DOHH2 (cell line): ENCODE results near the gene ALOX5.

Source experiments
- H3F3A ChIP-seq: fragments of 200-600 bp; sonication (generic), shearing (Covaris generic); 2 replicates; pipeline ENCODE4 v1.6.0; 2016; ENCODE audit warnings: antibody characterized with exemption, mild to moderate bottlenecking; ENCODE audit not compliant: control insufficient read depth, insufficient read depth
- H3K27ac ChIP-seq: fragments of 200-600 bp; sonication (generic); 2 replicates; pipeline ENCODE4 v1.5.1; 2014; ENCODE audit warnings: low read depth, mild to moderate bottlenecking, low read length, moderate library complexity
- H3K27me3 ChIP-seq: fragments of 200-600 bp; sonication (generic); 2 replicates; pipeline ENCODE4 v1.6.1; 2014; ENCODE audit warnings: mild to moderate bottlenecking, low read length, mixed read lengths; ENCODE audit not compliant: control insufficient read depth
- H3K36me3 ChIP-seq: fragments of 200-600 bp; sonication (generic); 2 replicates; pipeline ENCODE4 v1.6.1; 2014; ENCODE audit warnings: mild to moderate bottlenecking, low read length, moderate library complexity, mixed read lengths; ENCODE audit not compliant: control insufficient read depth
- H3K4me1 ChIP-seq: fragments of 200-600 bp; sonication (generic); 2 replicates; pipeline ENCODE4 v1.6.1; 2014; ENCODE audit warnings: mild to moderate bottlenecking, low read length, mixed read lengths; ENCODE audit not compliant: control insufficient read depth
- H3K4me2 ChIP-seq: fragments of 200-600 bp; sonication (generic); 2 replicates; pipeline ENCODE4 v1.6.0; 2014; ENCODE audit warnings: mild to moderate bottlenecking, low read length, moderate library complexity
- H3K4me3 ChIP-seq: fragments of 200-600 bp; sonication (generic); 2 replicates; pipeline ENCODE4 v1.5.1; 2014; ENCODE audit warnings: mild to moderate bottlenecking, low read length, mixed read lengths
- H3K79me2 ChIP-seq: fragments of 200-600 bp; sonication (generic); 2 replicates; pipeline ENCODE4 v1.6.1; 2014; ENCODE audit warnings: mild to moderate bottlenecking, low read length, mixed read lengths; ENCODE audit not compliant: control insufficient read depth
- H3K9me2 ChIP-seq: fragments of 200-600 bp; sonication (generic); replicated peaks from 2 replicates; pipeline ENCODE4 v1.6.1; 2014; ENCODE audit warnings: mild to moderate bottlenecking, low read length, mixed read lengths; ENCODE audit not compliant: control insufficient read depth
- H3K9me3 ChIP-seq: fragments of 200-600 bp; sonication (generic); 2 replicates; pipeline ENCODE4 v1.6.1; 2014; ENCODE audit warnings: antibody characterized with exemption, low read length, mixed read lengths; ENCODE audit not compliant: control insufficient read depth, insufficient read depth
- H4K20me1 ChIP-seq: fragments of 200-600 bp; sonication (generic); 2 replicates; pipeline ENCODE4 v1.6.0; 2014; ENCODE audit warnings: low read depth, mild to moderate bottlenecking, antibody characterized with exemption, low read length, moderate library complexity; ENCODE audit not compliant: control insufficient read depth, insufficient read depth
- CTCF ChIP-seq: fragments of 200-600 bp; sonication (generic); IDR thresholded peaks from one replicate; pipeline ENCODE4 v1.5.1; 2014; ENCODE audit warnings: antibody characterized with exemption, mild to moderate bottlenecking, low read depth, low read length; ENCODE audit not compliant: poor library complexity, severe bottlenecking
- EZH2phosphoT487 ChIP-seq: fragments of 200-600 bp; sonication (generic); IDR thresholded peaks from 2 replicates; pipeline ENCODE4 v1.6.1; 2017; ENCODE audit warnings: borderline replicate concordance, mild to moderate bottlenecking, antibody characterized with exemption, low read length, moderate library complexity, mixed read lengths

ALOX5 gene

GRCh38 chr10:45468079-45468478, 94.1 kb downstream of the ALOX5 start:
- H3F3A ChIP-seq: peaks cover 5% of the 10 kb centered on the region; the same call in 1 of the 2 replicates

GRCh38 chr10:45470098-45471012, 96.3 kb downstream of the ALOX5 start:
- H4K20me1 ChIP-seq: no peaks in the 10 kb centered on the region
- H3K4me3 ChIP-seq: no peak overlapping the region
- TF ChIP-seq CTCF (no peak), EZH2phosphoT487 (no peak)
- no peaks in the 10 kb centered on the region for H3K9me2 ChIP-seq
- H3K27me3 ChIP-seq: no peaks in the 10 kb centered on the region
- peaks cover under 1% of the 10 kb centered on the region; the same call in 1 of the 2 replicates for H3K9me3 ChIP-seq
- H3K4me2 ChIP-seq: peak overlapping the region; percentile 3; the same call in 1 of the 2 replicates
- peaks cover 20% of the 10 kb centered on the region for H3K36me3 ChIP-seq
- H3K4me1 ChIP-seq: peaks cover 23% of the 10 kb centered on the region
- no peak overlapping the region for H3K27ac ChIP-seq
- H3K79me2 ChIP-seq: peaks cover 21% of the 10 kb centered on the region
- H3F3A ChIP-seq: no peaks in the 10 kb centered on the region

More at GRCh38 chr10:45468079-45468478, 94.1 kb downstream of the ALOX5 start:
- no peak for TF ChIP-seq CTCF
- TF ChIP-seq EZH2phosphoT487: no peak
- H3K36me3 ChIP-seq: peaks cover 23% of the 10 kb centered on the region
- H3K4me3 ChIP-seq: no peak overlapping the region
- H3K4me1 ChIP-seq: peaks cover 46% of the 10 kb centered on the region
- H3K9me2 ChIP-seq: no peaks in the 10 kb centered on the region
- H4K20me1 ChIP-seq: no peaks in the 10 kb centered on the region
- no peaks in the 10 kb centered on the region for H3K9me3 ChIP-seq
- no peak overlapping the region for H3K4me2 ChIP-seq
- H3K27ac ChIP-seq: no peak overlapping the region
- H3K79me2 ChIP-seq: peaks cover 42% of the 10 kb centered on the region
- no peaks in the 10 kb centered on the region for H3K27me3 ChIP-seq

GRCh38 chr10:45471059-45471458, 97.0 kb downstream of the ALOX5 start:
- Histone ChIP-seq H3K4me1 (peaks cover 16% of the 10 kb centered on the region), H3K27ac (no peak overlapping the region)

More at GRCh38 chr10:45471059-45471458, 97.0 kb downstream of the ALOX5 start:
- Histone ChIP-seq H3K36me3 (peaks cover 17% of the 10 kb centered on the region), H3K9me2 (no peaks in the 10 kb centered on the region), H3K4me2 (no peak overlapping the region), H3K9me3 (peaks cover 6% of the 10 kb centered on the region; the same call in 1 of the 2 replicates), H3F3A (no peaks in the 10 kb centered on the region), H3K27me3 (no peaks in the 10 kb centered on the region), H3K79me2 (peaks cover 14% of the 10 kb centered on the region), H4K20me1 (no peaks in the 10 kb centered on the region), H3K4me3 (no peak overlapping the region)
- no peak for TF ChIP-seq CTCF
- no peak for TF ChIP-seq EZH2phosphoT487
